GM18507 (cell line): ENCODE measurements around the gene CLMP.

Experiments used
- DNase-seq: peaks from one replicate; pipeline ENCODE4 v3.0.0; 2011; ENCODE audit warnings: low read depth; ENCODE audit not compliant: insufficient read length; ENCODE audit errors: extremely low spot score
- FAIRE-seq: peaks from 2 replicates; lab custom pipeline; 2011; peaks lifted over from hg19 to GRCh38; lab: Jason Lieb, UNC

CLMP gene

DNA sequence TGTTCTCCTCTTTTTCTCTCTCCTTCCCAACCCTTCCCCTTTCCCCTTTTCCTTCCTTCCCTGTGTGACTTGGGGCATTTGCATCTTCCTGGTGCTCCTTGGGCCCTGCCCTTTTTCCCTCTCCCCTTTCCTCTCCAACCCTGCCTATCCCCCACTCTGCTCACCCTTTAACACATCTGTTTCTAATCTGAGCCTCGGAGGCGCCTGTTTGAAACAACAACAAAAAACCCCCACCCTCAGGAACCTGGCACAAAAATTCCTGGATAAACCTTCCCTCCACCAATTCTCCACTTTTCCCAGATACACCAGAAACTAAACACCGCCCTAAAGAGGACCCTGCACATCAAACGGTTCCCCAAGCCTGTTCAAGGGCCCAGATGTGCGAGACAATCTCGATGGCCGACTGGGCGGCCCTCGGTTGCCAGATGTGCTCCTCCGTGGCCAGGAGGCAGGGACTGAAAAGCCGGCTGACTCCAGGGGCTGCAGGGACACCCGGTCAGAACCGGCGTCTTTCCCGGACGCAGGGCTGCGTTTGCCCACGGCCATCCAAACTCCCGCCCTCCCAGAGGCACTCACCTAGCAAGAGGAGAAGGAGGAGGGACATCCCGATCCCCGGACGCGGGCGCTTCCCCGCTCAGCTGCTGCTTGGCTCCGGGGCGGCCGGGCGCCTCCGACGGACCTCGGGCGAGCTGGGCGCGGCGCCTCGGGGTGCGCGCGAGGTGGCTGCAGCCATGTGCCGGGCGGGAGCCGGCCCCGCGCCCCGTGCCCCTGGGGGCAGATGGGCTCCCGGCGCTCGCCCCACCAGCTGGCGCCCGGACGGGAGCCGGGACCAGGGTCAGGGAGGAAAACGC is 486 bp downstream of the CLMP start:
- no peak for DNase-seq
- no peak for FAIRE-seq

DNA sequence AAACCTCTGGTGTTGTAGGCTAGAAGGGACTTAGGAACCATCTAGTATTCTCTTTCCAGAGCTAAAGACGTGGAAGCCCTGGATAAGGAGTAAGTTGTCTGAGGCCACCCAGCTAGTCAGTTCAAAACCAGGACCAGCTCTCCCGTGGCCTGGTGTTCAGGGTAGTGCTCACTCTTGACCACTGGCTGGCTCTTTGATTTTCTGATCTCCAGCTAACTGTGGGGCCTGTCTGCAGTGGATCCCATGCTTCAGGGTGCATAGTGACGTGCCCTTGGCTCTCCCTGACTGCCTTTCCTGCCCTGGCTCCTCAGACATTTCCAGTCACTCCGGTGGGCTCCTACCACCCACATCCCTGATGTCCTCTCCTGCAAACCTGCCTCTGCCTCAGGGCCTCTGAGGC is 1.3 kb downstream of the CLMP start:
- DNase-seq (no peak), FAIRE-seq (no peak)

DNA sequence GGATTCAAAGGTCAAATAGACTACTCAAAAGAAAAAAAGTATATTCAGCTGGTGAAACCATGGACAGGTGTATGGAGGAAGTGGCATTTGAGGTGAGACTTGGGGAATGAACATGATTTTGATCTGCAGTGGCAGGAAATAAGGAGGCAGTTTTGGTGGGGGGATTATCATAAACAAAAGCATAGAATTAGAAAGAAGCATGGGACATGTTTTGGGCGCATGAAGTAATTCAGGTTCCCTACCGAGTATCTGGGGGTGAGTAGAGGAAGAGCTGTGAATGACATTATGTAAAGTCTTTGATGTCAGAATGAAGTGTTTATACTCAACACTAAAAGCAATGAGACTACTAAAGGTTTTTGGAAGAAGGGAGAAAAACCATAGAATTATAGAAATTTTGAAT is 3.1 kb downstream of the CLMP start:
- FAIRE-seq (no peak), DNase-seq (no peak)

DNA sequence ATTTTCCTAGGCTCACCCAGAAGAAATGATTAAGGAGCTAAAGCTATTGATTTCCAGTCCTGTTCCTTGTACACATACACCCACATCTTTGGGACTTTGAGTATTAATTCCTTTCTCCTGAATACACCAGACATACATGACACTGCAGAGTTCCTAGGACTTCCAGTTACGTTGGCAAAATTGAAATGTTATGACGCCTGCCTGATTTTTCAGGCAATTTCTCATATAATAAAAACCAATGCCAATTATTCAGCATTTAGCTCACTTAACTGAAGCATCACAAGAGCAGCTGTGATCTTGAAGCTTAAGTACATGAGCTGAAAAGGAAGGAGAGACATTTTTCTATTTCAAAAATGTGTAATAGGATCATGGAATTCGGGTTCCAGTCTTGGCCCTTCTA is 4.5 kb downstream of the CLMP start:
- no peak for DNase-seq
- no peak for FAIRE-seq

DNA sequence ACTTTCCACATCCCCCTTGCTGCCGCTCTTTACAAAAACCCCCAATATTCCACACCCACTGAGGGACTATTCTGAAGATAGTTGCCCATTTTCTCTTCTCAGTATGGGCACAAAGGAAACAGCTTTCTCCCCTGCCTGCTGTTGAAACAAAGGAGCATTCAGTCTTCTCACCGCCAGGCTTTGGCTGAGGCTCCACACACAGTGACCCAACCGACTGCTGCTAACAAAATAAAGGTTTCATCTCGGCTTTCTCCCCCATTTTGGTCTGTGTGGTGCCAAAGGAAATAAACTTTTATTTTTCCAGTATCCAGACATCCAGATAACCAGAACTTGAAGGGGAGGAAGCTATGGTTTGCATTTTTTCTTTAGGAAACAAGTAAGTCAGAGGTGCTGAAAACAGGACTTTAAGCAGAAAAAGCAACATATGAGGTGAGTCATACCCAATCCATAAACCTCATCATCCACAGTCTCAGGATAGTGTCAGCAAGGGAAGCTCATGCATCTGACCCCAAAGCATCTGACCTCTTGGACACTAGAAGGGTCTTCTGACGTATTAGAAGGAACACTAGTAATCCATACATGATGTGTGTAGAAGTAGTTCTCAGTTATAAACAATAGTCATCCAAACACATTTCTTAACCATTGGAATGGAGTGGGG is 6.4 kb downstream of the CLMP start:
- FAIRE-seq (no peak), DNase-seq (no peak)

DNA sequence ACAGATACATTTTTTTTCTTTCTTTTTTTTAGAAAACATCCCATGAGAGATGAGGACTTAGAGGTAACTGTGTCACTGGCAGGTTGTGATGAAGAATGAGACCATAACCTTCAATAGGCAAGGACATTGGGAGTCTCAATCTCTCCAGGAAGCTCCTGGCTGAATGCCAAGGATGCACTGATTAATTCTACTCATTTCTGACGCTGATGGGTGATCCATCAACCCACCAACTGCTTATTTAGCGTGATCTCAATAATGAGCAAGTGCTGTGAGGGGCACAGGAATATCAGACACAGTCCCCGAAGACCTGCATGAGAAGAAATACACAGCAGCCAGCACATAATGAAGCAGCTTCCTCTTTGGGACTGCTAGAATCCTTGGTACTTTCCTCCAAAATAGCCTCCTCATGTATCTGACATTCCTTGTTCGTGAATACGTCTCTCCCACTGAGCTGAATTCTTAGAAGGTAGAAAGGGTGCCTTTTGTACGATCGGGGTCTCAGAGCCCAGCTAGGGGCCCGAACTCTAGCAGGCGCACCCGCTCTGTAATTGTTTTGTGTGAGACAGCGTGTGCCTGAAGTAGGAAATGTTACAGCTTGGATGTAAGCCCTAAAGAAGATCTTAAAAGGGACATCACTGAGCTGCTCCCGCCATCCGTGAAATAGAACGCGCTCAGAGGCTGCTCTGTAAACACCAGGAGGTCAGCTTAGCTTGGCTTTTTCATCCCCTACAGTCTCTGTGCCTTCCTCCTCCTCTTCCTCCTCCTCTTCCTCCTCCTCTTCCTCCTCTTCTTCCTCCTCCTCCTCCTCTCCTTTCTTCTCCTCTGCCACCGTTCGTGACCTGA is 7.2 kb downstream of the CLMP start:
- no peak for FAIRE-seq
- no peak for DNase-seq

DNA sequence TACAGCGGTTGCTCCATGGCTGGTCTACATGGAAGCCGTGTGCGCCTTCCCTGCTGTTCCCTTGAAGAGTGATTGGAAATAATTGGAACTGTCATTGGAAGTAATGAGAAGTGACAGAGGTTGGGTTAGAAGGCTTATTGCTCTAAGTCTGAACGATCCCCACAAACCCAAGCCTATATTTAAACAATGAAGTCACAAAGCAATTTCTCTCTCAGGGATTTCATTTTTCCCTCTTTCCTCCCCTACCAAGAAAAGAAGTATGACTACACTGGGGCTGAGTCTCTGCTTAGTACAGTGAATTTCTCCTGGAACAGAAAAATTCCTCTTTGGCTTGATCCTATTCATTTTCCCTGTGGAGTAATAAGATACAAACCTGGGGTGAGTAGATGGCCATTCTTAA is 7.8 kb downstream of the CLMP start:
- no peak for DNase-seq
- no peak for FAIRE-seq

DNA sequence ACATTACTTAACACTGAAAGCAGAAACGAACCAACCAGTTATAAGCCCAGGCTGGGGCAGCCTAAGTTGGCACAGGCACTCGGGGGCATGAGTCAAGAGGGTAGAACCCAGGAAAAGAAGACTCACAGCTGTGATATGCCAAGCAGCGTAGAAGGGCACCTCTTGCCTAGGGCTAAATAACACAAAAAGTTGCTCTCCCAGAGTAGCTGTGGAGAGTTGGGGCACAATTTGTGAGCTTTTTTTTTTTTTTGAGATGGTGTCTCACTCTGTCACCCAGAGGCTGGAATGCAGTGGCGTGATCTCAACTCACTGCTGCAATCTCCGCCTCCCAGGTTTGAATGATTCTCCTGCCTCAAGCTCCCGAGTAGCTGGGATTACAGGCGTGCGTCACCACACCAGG is 8.8 kb downstream of the CLMP start:
- no peak for DNase-seq

DNA sequence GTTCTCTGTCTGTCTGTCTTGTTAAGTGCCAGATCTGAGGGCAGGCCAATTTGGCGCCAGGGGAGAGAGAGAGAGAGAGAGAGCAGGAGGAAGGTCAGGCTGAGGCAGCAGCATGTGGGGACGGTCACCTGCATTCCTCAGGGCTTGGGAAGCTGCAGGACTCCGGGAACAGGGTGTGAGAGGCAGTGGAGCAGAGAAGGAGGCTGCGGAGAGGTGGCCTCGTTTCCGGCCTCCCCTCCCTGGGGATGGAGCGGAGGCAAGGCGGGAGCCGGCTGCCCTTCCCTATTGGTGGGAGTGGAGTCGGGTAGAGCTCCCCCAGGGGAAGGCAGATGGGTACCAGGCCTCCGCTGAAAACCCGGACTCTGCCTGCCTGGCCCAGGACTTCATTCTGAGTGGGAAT is 9.7 kb downstream of the CLMP start:
- FAIRE-seq (no peak), DNase-seq (no peak)

More for the DNA sequence above, 8.8 kb downstream of the CLMP start:
- no peak for FAIRE-seq

DNA sequence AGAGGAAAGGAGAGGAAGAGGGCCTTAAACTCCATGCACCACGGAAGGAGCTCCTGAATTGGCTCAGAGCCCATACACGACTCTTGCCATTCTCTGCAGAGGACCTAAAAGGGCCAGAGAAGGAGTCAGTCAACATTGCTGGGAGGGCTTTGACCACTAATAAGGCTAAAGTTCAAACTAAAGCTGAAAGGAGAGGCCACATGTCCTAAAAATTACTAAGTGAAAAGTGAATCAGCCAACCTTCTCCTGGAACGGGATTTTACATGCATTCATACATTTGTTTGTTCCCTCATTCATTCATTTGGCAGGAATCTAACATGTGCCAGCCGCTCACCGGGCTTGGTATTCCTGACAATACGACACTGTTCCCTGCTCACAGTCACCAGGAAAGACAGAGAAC is 10.5 kb downstream of the CLMP start:
- FAIRE-seq (no peak), DNase-seq (no peak)

DNA sequence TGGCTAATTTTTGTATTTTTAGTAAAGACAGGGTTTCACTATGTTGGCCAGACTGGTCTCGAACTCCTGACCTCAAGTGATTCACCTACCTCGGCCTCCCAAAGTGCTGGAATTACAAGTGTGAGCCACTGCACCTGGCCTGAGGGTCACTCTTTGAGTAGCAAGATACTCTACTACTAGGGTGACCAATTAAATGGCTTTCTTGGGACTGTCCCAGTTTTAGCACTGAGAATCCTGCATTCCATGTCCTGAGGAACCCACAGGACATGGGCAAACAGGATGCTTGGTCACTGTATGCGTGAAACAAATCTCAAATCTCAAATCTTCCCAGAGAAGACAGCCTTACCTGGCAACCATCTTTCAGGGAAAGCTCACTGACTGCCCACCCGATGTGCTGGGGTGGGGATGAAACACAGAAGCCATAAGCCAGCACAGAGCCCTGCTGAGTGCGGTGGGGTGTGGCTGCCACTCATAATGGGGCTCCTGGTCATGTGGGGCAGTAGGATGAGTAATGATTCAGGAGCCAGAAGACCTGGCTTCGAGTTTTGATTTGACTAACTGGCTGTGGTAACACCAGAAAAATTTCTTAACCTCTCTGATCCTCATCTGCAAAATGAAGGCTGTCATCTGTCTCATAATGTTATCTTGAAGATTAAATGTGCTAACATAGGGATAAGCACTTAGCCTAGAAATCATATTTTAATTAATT is 11.5 kb downstream of the CLMP start:
- DNase-seq (no peak), FAIRE-seq (no peak)

DNA sequence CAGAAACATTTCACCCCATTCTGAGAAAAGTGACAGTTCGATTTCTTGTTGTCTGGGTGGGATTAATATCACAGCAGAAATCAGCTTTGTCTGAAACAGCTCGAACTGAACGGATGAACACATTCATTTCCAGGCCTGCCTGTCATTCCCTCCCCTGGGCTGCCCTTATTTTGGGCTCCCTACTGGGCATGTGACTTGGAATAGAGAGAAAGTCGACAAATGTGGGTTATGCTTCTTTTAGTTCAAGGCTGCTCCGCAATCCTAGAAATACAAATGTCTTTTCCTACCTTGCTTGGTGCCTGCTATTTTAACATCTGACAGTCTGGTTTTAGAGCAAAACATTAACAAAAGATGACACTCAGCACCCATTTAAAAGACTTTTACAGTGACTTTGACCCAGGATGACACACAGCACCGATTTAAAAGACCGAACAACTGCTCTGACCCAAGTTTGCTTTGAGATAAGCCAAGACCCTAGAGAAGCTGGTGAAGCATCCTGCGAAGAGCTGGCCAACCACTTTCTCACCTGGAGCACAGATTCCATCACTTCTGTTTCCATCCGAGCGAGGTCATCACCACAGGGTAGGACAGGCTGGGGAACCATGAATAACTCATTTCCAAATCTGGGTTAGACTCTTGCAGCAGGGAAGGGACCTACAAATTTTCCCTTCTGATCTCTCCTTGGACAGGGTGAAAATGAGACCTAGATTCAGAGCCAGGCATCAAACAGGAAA is 13.1 kb downstream of the CLMP start:
- no peak for DNase-seq
- FAIRE-seq, result no peak

DNA sequence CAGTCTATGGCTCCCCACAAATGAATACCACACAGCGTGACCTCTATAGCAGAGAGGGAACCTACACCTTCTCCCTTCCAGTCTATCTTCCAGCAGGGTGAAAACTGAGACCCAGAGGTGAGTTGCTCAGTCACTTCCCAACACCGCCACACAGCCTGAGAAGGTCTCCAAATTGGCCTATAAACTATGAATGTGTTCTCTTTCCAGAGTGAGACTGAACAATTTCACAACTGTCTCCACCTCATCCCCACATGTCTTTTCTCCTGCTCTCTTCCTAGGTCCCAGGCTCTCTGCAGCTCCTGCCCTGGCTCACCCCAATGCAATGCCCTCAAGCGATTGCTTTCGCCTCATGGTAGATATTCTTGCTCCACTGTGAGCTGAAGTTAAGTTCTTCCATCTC is 14.0 kb downstream of the CLMP start:
- no peak for DNase-seq
- FAIRE-seq, result no peak

DNA sequence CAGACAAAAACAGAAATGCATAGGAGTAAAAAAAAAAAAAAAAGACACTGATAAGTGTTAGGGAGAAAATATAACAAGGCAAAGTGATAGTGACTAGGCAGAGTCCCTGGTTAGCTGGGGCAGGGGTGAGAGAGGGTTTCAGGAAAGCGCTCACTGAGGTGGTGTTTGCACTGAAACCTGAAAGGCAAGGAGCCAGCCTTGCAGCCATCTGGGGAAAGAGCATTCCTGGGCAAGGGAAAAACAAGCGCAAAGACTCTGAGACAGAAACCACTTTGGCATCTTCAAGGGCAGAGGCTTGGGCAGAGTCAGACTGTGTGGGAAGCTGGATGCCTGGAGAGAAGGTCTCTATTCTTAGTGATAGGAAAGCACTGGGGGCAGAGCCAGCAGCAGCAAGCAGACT is 14.5 kb downstream of the CLMP start:
- FAIRE-seq, result no peak
- DNase-seq, result no peak

DNA sequence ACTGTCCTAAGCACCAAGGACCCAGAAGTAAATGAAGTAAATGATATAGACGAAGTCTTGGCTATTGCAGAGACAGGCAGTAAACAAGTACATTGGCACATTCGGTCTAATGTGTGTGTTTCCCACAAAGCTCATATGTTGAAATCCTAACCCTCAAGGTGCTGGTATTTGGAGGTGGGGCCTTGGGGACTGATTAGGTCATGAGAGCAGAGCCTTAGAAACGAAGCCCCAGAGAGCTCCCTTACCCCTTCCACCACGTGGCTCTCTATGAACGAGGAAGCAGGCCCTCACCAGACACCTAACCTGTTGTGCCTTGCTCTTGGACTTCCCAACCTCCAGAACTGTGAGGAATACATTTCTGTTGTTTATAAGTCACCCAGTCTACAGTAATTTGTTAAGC is 14.9 kb downstream of the CLMP start:
- DNase-seq (no peak), FAIRE-seq (no peak)

DNA sequence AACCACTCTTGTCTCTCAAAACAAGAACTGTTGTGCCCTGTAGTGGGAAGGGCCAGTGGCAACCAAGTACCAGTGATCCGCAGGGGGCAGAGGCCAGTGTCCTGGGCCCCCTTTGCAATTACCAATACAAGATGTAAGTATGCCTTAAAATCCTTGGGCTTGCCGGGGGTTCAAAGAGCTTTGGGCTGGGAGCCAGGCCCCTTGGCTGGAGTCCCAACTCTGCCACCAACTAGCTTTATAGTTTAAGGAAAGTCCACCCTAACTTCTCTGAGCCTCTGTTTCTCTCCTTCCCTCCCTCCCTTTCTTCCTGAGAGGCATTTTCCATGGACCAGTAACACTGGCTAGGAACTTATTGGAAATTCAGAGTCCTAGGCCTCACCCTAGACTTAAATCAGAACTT is 15.5 kb downstream of the CLMP start:
- no peak for FAIRE-seq
- DNase-seq, result no peak

DNA sequence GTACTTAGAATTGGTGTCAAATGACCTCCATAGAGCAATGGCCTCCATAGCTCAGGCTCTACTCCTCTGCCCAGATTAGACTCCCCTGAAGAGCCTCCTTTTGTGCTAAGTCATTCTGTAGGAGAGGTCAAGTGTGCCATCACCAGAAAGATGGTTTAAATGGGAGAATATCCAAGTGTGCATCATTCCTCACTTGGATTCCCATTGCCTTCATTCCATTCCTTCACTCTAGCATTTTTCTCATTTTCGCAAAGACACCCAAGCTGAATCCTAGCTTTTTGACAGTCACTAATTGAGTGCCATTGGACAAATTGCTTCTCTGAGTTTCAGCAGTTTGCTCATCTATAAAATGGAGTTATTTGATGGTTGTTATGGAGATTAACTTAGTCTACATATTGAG is 16.9 kb downstream of the CLMP start:
- FAIRE-seq (no peak), DNase-seq (no peak)

DNA sequence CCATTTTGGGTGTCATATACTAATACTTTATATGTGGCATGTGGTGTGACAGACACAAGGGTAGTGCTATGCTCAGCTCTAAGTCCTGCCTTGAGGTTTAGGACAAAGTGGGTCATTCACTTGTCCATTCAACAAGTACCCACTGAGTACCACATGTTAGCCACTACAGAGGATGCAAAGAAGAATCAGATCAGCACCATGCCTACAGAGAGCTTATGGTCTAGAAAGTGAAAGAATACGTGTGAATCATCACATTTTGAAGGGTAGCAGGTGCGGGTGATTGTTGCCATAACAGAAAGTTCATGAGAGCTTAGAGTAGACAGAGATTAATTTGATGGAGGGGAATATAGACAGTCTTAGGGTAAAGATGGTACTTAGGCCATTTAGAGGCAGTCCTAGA is 18.3 kb downstream of the CLMP start:
- DNase-seq (no peak), FAIRE-seq (no peak)
